GM12873 (cell line): ENCODE results near the gene SLC6A6.

ENCODE experiments used
- TF ChIP-seq, protein P1 (sequence below): IDR thresholded peaks from 2 replicates; pipeline ENCODE4 v1.5.1; 2012; ENCODE audit warnings: low read depth, mild to moderate bottlenecking, moderate library complexity, low read length, control low read depth; ENCODE audit not compliant: insufficient read depth; ENCODE audit errors: missing control alignments

Gene SLC6A6

GRCh38 chr3:14485981-14486380 is 83.6 kb downstream of the SLC6A6 start:
- TF ChIP-seq, protein P1, sequence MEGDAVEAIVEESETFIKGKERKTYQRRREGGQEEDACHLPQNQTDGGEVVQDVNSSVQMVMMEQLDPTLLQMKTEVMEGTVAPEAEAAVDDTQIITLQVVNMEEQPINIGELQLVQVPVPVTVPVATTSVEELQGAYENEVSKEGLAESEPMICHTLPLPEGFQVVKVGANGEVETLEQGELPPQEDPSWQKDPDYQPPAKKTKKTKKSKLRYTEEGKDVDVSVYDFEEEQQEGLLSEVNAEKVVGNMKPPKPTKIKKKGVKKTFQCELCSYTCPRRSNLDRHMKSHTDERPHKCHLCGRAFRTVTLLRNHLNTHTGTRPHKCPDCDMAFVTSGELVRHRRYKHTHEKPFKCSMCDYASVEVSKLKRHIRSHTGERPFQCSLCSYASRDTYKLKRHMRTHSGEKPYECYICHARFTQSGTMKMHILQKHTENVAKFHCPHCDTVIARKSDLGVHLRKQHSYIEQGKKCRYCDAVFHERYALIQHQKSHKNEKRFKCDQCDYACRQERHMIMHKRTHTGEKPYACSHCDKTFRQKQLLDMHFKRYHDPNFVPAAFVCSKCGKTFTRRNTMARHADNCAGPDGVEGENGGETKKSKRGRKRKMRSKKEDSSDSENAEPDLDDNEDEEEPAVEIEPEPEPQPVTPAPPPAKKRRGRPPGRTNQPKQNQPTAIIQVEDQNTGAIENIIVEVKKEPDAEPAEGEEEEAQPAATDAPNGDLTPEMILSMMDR = no peak

GRCh38 chr3:14486460-14486859 is 84.1 kb downstream of the SLC6A6 start:
- TF ChIP-seq, protein P1 = no peak

DNA sequence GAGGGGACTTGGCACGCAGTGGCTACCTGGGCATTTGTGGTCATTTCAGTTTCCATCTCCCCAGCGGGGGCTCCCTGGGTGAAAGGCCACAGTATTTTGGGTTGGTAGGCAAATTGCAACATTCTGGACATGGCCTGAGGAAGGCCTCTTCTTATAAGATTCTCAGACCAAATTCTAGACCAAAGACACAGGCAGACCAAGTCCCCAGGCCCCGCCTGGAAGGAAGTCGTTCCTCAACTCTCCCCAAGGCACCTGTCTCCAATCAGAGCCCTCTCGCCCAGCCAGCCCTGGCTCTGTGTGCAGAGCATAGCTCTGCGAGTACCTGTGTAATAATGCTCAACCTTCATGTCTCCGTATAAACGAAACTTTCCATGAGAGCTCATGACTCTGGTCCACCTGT is 84.7 kb downstream of the SLC6A6 start:
- TF ChIP-seq, protein P1 = no peak

GRCh38 chr3:14487821-14488220 is 85.4 kb downstream of the SLC6A6 start:
- TF ChIP-seq, protein P1 = no peak

- TF ChIP-seq, protein P1 = no peak
These were observed 86.1 kb downstream of the SLC6A6 start for GRCh38 chr3:14488286-14489041.

- TF ChIP-seq, protein P1 = no peak
These were observed 87.2 kb downstream of the SLC6A6 start for GRCh38 chr3:14489641-14490040.

GRCh38 chr3:14490255-14490654 is 87.8 kb downstream of the SLC6A6 start:
- TF ChIP-seq, protein P1 = no peak
